ENCODE measurements around the gene WTIP. TPM values are rescaled to one million over a fixed set of nuclear protein-coding genes. Genes with fewer than 3 reads are reported as not detected.
"Not testable (repeated sequence)": the region's sequence is repeated elsewhere in the genome, so short reads cannot be mapped to it uniquely, and the experiment has no call there.

Gene WTIP
- total RNA-seq, 2 donors from 2014 or later = 8.3 to 32.3 TPM

- Histone ChIP-seq H3K4me1 (peaks cover 0 to 34% of the 10 kb centered on the region in 2 donors), H3K9me3 (no peaks in the 10 kb centered on the region), H3K4me3 (no peak overlapping the region), H3K27me3 (no peaks in the 10 kb centered on the region), H3K36me3 (peaks cover 67% of the 10 kb centered on the region), H3K27ac (peak overlapping the region; percentile 77 to 80)
- no peak for DNase-seq (ENCODE audit: low spot score)
- TF ChIP-seq CTCF (IDR thresholded peaks at IDR 0.05) = no peak
Measured at GRCh38 chr19:34461375-34462100, 20.0 kb upstream of the WTIP start.

GRCh38 chr19:34464785-34465184, 16.8 kb upstream of the WTIP start:
- not testable (repeated sequence) for H3K9me3 ChIP-seq; DNase-seq (ENCODE audit: low spot score); H3K27ac ChIP-seq; H3K4me3 ChIP-seq; H3K27me3 ChIP-seq
- Histone ChIP-seq H3K4me1 (peaks cover 0 to 23% of the 10 kb centered on the region in 2 donors), H3K36me3 (peaks cover 87% of the 10 kb centered on the region)

GRCh38 chr19:34468409-34468808, 13.1 kb upstream of the WTIP start:
- no peak for TF ChIP-seq CTCF (IDR thresholded peaks at IDR 0.05)
- H3K4me3 ChIP-seq = no peak overlapping the region
- no peaks in the 10 kb centered on the region for H3K9me3 ChIP-seq
- no peak overlapping the region for H3K27ac ChIP-seq
- no peaks in the 10 kb centered on the region for H3K27me3 ChIP-seq
- peaks cover 85% of the 10 kb centered on the region for H3K36me3 ChIP-seq
- no peaks in the 10 kb centered on the region for H3K4me1 ChIP-seq
- DNase-seq (ENCODE audit: low spot score) = no peak

- peaks cover 79% of the 10 kb centered on the region for H3K36me3 ChIP-seq
- H3K27ac ChIP-seq, H3K9me3 ChIP-seq: not testable (repeated sequence)
Measured at GRCh38 chr19:34469026-34469425, 12.5 kb upstream of the WTIP start.

GRCh38 chr19:34471906-34472700, 9.5 kb upstream of the WTIP start:
- DNase-seq (ENCODE audit: low spot score) = peak; percentile 30
- peaks cover 48% of the 10 kb centered on the region for H3K36me3 ChIP-seq
- peaks cover 0 to 7% of the 10 kb centered on the region in 2 donors for H3K4me1 ChIP-seq
- no peak overlapping the region for H3K4me3 ChIP-seq
- H3K27ac ChIP-seq = no peak overlapping the region
- TF ChIP-seq CTCF (IDR thresholded peaks at IDR 0.05) = no peak
- H3K27me3 ChIP-seq = no peaks in the 10 kb centered on the region
- no peaks in the 10 kb centered on the region for H3K9me3 ChIP-seq

More at GRCh38 chr19:34469026-34469425, 12.5 kb upstream of the WTIP start:
- DNase-seq (ENCODE audit: low spot score); H3K4me3 ChIP-seq; H3K4me1 ChIP-seq; H3K27me3 ChIP-seq: not testable (repeated sequence)

GRCh38 chr19:34474233-34474989, 7.1 kb upstream of the WTIP start:
- Histone ChIP-seq H3K4me3 (no peak overlapping the region), H3K9me3 (no peaks in the 10 kb centered on the region), H3K27ac (peak overlapping the region in 1 of 2 donors; percentile 16), H3K4me1 (peaks cover 0 to 7% of the 10 kb centered on the region in 2 donors), H3K36me3 (peaks cover 27% of the 10 kb centered on the region), H3K27me3 (no peaks in the 10 kb centered on the region)
- peak; percentile 48 for DNase-seq (ENCODE audit: low spot score)
- no peak for TF ChIP-seq CTCF (IDR thresholded peaks at IDR 0.05)

Measured in right atrium auricular region (tissue), 2 donors.